Endometrial microvascular endothelial cells (primary cell): ENCODE measurements around the gene FBRS. TPM values are rescaled to one million over a fixed set of nuclear protein-coding genes. Genes with fewer than 3 reads are reported as not detected.
"Not testable (repeated sequence)": the region's sequence is repeated elsewhere in the genome, so short reads cannot be mapped to it uniquely, and the experiment has no call there.

Source experiments
- in situ Hi-C: cut with HindIII; loops from 2 replicates; pipeline ENCODE4 v1.10.0; 2017; ENCODE audit warnings: low sequenced_read_pairs, low pct_unique_long_range_greater_than_20kb; ENCODE audit errors: inconsistent ontology term
- total RNA-seq: library from RNA; depleted of rRNA; stranded (reverse); fragments of >200 nt; gene quantifications from one replicate; pipeline ENCODE4 v1.2.3, GENCODE V29; 2015; ENCODE audit errors: inconsistent ontology term

Gene FBRS
- 24.7 TPM for total RNA-seq

DNA sequence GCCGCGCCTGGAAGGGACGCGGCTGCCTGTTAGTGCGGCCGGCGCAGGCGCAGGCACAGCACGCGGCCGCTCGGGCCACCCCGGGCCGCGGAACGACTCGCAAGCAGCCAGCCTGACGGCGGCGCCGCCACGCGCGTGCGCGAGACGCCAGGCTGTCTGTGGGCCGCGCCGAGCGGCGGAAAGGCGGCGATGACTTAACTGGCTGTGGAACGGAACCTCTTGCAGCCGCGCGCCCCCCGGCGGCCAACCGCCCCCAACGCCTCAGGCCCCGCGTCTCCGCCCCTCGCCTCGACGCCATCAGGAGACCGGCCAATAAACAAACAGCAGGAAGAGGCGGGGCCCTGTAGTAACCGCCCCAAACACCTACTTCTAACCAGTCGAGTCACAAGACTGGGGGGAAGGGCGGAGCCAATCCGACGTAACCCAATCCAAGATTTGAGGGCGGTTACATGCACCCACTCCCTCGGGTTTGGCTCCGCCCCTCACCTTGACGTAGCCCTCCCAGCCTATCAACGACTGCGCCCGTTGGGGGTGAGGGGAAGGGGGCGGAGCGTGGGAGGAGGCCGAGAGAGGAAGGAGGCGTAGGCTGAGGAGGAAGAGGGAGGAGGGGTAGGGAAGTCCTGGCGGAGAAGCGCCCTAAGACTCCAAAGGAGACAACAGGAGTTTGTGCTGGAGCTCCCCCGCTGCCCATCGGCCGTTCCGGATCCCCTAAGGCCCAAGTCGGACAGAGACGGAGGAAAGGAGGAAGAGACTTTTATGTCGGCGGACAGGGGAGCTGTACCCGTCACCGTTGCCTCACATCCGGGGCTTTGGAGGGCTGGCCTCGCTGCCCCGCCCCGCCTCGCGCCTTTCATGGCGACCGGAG lies at the start of gene FBRS:
TSS of gene FBRS (plus strand) at position 566 of the 865 bp plus-strand sequence. CDS start 1,088 bp downstream, outside the sequence.
- in situ Hi-C loops: no loop called here

GRCh38 chr16:30609002-30609925 lies 49.0 kb upstream of the FBRS start:
- in situ Hi-C loops: no loop called here

DNA sequence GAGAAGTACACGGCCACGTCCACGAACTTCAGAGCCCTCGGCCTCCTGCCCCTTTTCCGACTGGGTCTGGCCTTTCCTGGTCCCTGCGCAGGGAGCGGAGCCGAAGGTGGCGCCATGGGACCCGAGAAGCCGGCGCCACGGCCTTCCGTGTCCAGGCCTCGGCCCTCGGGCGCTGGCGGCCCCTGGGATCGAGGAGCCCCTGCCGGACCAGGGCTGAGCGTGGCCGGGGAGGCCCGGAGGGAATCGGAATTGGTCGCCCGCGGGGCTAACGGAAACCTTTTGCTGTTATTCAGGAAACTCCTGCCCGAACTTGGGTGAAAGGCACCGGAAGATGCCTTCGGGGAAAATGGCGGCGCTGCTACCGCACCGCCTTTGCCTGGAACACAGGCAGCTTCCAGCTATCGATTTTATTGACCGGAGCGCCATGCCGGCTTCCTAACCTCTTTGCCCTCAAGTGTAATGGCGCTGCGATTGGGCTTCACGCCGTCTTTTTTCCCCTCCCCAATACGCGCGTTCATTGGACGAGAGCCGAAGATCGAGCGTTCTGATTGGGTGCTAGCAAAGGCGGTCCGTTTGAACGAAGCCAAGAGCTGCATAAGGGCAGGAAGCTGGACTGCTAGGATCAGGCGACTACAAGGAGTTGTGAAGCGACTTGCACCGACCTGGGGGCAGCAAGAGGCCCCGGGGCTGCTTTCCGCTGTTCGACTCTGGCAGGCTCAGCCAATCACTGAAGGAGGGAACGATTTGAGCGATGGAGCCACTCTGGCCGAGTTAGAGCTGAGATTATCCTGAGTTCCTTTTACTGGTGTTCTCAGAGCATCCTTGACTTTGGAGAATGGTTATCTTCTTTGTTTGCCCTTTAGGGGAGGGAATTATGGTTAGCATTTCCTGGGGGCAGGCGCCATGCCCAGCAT lies 48.0 kb upstream of the FBRS start, which contains the start of gene ZNF689:
TSS of gene ZNF689 (minus strand) at position 464 of the 914 bp plus-strand sequence. CDS start at position 116, 348 bp downstream.
- in situ Hi-C loops: no loop called here

DNA sequence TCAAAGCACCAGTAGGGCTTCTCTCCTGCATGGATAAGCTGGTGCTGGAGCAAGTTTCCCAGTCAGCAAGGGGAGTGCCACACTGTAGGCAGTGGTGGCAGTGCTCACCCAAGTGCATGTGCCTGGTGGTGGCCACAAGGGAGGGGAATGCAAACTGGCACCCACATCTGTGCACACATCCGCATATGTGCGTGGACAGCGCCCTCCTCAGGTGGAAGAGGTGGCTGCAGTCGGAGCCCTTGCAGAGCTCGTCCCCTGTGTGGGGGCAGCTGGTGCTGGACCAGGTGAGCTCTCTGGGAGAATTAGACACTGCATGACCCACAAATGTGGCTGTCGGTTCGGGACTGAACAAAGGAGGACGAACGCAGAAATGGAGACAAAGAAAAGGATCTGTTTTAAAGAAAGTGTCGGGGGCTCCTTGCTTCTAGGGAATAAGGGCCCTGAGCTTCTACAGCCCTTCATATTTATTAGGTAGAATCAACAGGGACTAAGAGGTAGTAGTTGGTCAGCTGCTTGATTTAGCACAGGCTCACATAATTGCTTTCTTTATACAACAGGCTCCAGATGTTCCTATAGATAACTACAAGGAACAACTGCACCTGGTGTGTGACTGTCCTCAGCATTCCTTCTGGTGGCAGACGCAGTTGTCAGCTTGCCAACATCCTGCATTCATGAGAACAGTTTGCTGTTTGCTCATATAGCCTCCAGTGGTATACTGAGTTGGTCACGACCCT lies 42.7 kb upstream of the FBRS start:
- in situ Hi-C loops: no loop called here

GRCh38 chr16:30619202-30619601 lies 39.0 kb upstream of the FBRS start:
- in situ Hi-C loops: no loop called here

DNA sequence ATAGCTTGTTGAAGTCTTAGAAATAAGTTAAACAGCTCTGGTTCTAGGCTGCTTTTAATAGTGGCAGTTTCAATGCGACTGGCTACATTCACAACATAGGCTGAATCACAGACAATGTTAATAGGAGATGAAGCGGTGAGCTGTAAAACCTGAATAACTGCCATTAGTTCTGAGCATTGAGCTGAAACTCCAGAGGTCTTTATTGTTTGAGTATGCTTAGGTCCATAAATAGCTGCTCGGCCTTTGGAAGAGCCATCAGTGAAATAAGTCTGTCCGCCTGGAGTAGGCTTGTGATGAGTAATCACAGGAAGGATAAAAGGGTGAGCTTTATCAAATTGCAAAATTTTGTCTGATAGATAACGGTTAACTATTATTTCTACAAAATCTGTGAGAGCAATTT lies 38.6 kb upstream of the FBRS start:
- in situ Hi-C loops: no loop called here

DNA sequence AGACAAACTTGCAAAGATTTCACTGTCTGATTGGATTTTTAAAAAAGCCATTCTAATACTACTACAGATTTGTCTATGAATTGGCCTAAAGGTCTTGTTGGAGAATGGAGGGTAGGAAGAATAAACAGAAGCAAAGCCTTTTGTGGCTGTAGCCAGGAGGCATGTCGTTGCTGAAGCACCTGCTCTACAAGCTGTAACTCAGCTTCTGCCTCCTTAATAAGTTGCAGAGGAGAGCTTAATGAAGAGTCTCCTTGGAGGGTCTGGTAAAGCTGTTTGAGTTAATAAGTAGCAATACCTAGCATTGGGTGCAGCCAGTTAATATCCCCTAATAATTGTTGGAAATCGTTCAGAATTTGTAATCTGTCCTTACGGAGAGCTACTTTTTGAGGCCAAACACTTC lies 38.1 kb upstream of the FBRS start:
- in situ Hi-C loops: no loop called here

GRCh38 chr16:30621765-30622164 lies 36.5 kb upstream of the FBRS start:
- in situ Hi-C loops: no loop called here

DNA sequence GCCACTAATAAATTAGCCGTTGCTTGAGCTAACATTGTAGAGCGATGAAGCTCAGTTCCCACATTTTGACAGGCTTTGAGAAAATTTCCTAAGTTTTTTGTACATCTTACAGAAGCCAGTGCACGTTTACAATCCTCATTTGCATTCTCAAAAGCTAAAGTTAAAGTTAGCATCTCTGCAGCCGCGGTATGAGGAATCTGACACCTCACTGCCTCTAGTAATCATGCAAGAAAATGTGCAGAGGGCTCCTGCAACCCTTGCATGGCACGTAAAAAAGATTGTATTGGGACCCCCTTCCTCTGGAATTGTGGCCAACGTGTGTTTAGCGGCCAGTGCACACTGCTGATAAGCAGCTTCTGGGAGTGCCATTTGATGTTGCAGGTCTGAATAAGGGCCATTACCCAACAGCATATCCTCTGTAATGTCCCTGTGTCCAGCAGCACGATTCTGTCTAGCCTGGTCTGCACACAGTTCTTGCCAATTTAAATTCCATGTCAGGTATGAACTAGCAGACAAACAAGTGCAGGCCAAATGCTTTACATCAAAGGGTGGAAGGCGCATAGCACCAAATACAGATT lies 35.7 kb upstream of the FBRS start:
- in situ Hi-C loops: no loop called here

GRCh38 chr16:30623536-30624283 lies 34.5 kb upstream of the FBRS start:
- in situ Hi-C loops: no loop called here

DNA sequence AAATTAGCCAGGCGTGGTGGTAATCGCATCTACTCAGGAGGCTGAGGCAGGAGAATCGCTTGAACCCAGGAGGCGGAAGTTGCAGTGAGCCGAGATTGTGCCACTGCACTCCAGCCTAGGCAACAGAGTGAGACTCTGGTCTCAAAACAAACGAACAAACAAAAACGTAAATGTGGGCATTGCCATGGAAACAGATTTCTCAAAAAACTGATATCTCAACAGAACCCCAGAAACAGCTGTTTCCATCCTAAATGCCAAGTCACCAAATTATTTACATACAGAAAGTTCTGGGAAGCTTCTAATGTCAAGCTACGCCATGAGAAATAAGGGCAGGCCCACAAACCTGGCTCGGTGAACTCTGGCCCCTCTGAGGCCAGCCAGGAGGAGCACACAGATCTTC lies 32.0 kb upstream of the FBRS start:
- in situ Hi-C loops: no loop called here

- in situ Hi-C loops: no loop called here
These were observed 29.3 kb upstream of the FBRS start for GRCh38 chr16:30628628-30629540.

DNA sequence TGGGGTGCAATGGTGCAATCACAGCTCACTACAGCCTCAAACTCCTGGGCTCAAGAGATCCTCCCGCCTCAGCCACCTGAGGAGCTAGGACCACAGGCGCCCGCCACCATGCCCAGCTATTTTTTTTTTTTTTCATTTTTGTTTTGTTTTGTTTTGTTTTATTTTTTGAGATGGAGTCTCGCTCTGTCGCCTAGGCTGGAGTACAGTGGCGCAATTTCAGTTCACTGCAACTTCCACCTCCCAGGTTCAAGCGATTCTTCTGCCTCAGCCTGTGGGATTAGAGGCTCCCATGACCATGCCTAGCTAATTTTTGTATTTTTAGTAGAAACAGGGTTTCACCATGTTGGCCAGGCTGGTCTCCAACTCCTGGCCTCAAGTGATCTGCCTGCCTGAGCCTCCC lies 25.8 kb upstream of the FBRS start:
- in situ Hi-C loops: not testable (repeated sequence)

DNA sequence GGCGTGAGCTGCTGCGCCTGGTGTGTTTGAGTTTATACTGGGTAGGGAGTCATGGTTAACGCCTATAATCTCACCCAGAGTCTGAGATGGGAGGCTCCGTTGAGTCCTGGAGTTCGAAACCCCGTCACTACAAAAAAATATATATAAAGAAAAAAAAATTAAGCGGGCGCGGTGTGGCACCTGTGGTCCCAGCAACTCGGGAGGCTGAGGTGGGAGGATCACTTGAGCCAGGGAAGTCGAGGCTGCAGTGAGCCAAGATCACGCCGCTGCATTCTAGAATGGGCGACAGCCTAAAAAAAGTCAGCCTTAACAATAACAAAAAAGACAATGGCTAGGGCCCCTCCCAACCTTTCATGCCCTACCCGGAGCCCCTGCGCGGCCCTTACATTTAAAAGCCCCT lies 24.7 kb upstream of the FBRS start:
- in situ Hi-C loops: no loop called here

DNA sequence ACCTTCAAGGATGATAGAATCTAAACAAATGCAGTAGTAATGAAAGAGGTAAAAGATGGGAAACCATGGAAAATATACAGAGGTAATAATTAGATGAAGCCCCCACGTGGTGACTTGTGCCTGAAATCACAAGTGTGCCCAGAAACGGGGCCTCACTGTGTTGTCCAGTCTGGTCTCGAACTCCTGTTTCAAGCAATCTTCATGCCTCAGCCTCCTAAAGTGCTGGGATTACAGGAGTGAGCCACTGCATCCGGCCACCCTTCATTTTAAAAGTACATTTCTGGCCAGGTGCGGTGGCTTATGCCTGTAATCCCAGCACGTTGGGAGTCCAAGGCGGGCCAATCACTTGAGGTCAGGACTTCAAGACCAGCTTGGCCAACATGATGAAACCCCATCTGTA lies 21.6 kb upstream of the FBRS start:
- in situ Hi-C loops: no loop called here

GRCh38 chr16:30637139-30637538 lies 21.1 kb upstream of the FBRS start:
- in situ Hi-C loops: not testable (repeated sequence)
